HG02852 (cell line): Measurements from ENCODE around the gene IRF3.

Source experiments
- ATAC-seq: cut with Tn5 transposase; IDR thresholded peaks from one replicate; pipeline ENCODE4 v1.9.1; 2021; ENCODE audit warnings: mild to moderate bottlenecking, moderate library complexity; ENCODE audit not compliant: unreplicated experiment

The IRF3 gene

GRCh38 chr19:49672131-49672919, 6.7 kb upstream of the IRF3 start:
- ATAC-seq: no peak

GRCh38 chr19:49669516-49669915, 3.9 kb upstream of the IRF3 start:
- ATAC-seq: no peak

GRCh38 chr19:49667473-49667872, 1.8 kb upstream of the IRF3 start:
- no peak for ATAC-seq

- ATAC-seq: no peak
Measured at GRCh38 chr19:49666120-49666444, 425 bp upstream of the IRF3 start.

GRCh38 chr19:49665036-49665350, 664 bp downstream of the IRF3 start:
- ATAC-seq: no peak

GRCh38 chr19:49664171-49665035, 1.3 kb downstream of the IRF3 start:
- ATAC-seq: no peak

- no peak for ATAC-seq
Measured at GRCh38 chr19:49663224-49663623, 2.4 kb downstream of the IRF3 start.

GRCh38 chr19:49662011-49662410, 3.6 kb downstream of the IRF3 start:
- ATAC-seq: no peak

GRCh38 chr19:49660338-49660961, 5.2 kb downstream of the IRF3 start:
- ATAC-seq: no peak

- no peak for ATAC-seq
Measured at GRCh38 chr19:49658566-49659442, 6.9 kb downstream of the IRF3 start.

GRCh38 chr19:49658139-49658517, 7.5 kb downstream of the IRF3 start:
- ATAC-seq: no peak

- no peak for ATAC-seq
Measured at GRCh38 chr19:49657493-49658138, 8.0 kb downstream of the IRF3 start.

- no peak for ATAC-seq
Measured at GRCh38 chr19:49656456-49657109, 9.1 kb downstream of the IRF3 start.

GRCh38 chr19:49655570-49656455, 9.8 kb downstream of the IRF3 start:
- ATAC-seq: no peak

GRCh38 chr19:49654581-49654980, 11.1 kb downstream of the IRF3 start:
- ATAC-seq: no peak

- no peak for ATAC-seq
Measured at GRCh38 chr19:49653466-49653806, 12.2 kb downstream of the IRF3 start.

- ATAC-seq: no peak
Measured at GRCh38 chr19:49652551-49653465, 12.8 kb downstream of the IRF3 start.
